Measurements from ENCODE around the gene RESP18.
"Not testable (repeated sequence)": the region's sequence is repeated elsewhere in the genome, so short reads cannot be mapped to it uniquely, and the experiment has no call there.

Gene RESP18

DNA sequence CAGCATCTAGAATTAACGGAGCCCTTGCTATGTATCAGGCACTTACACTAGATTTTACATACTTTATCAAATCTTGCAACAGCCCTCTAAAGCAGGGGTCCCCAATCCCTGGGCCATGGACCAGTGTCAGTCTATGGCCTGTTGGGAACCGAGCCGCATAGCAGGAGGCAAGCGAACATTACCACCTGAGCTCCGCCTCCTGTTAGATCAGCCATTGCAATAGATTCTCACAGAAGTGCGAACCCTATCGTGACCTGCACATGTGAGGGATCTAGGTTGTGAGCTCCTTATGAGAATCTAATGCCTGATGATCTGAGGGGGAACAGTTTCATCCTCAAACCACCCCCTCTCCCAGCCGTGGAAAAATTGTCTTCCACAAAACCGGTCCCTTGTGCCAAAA lies 39.9 kb downstream of the RESP18 start:
- no peak for DNase-seq (ENCODE audit: low spot score)

DNA sequence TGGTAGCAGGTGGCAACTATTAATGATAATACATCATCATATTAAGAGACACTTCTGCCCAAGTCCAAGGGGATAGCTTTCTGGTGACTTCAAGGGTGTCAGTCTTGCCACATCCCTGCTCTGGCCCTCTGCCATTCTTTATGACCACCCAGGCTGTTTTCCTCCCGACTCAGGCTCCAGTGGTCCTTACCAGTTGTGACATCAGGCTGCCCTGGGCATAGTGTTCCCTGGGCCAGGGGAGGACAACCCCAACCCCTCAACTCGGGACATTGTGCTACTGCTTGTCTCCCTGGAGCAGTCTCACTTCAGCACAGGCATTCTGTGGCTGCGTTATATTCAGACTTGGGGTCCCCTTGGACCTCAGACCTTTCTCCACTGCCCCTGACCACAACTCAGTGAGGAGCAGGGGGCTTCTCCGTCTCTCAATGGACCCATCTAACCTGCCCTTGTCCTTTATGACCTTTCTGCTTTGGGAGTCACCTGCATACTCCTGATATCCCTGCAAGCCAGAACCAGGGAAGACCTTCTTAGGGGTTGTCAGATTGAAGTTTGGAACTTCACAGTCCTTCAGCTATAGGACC lies 40.5 kb downstream of the RESP18 start:
- DNase-seq (ENCODE audit: low spot score): no peak

DNA sequence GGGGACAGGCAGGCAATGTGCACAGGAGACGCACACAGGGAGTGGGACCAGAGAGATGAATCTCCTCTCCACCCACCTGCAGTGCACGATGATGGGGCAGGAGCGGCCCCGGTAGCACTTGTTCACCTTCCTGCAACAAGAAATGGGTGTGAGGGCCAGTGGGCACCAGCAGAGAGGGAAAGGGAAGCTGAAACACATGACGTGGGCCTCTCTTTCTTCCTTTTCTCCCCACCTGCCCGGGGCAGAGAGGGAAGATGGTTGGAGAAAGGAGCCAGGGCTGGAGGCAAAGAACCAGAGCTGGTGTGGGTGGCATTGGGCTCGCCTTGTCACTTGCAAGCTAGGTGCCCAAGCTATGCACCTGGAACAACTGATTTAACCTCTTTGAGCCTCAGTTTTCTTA lies 41.1 kb downstream of the RESP18 start:
- DNase-seq (ENCODE audit: low spot score): no peak

DNA sequence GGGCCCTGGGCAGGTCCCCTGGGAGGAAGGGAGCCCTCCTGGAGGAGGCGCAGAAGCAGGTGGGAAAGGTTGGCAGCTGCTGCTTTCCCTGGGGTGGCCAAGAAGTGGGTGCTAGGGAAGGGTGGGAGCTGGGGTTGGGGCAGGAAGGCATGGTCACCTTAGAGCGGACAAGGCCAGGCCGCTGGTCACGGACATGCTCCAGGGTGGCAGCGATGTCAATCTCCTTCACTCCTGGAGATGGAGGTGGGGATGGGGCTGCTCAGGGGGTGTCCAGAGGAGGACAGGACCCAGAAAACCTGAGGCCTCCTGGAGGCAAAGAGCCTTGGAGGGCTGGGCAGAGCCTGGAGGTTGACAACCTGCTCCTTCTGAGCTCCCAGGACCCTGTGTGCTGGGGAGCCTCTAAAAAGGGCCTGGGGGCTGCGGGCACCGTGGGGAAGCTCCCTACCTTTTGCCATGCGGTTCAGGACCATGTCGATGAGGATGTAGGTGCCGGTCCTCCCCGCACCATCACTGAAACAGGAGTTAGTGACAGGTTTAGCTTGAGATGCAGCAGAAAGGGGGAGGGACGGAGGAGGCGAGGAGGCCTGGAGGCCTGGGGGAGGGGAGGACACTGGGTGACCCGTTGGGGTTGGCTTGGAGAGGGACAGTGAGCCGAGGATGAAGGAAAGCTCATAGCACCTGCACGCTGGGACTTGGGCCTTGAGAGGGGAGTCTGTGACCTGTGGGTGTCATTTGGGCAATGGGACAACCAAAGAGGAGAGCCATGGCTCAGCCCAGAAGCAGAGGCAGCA lies 42.0 kb downstream of the RESP18 start:
- DNase-seq (ENCODE audit: low spot score): no peak

DNA sequence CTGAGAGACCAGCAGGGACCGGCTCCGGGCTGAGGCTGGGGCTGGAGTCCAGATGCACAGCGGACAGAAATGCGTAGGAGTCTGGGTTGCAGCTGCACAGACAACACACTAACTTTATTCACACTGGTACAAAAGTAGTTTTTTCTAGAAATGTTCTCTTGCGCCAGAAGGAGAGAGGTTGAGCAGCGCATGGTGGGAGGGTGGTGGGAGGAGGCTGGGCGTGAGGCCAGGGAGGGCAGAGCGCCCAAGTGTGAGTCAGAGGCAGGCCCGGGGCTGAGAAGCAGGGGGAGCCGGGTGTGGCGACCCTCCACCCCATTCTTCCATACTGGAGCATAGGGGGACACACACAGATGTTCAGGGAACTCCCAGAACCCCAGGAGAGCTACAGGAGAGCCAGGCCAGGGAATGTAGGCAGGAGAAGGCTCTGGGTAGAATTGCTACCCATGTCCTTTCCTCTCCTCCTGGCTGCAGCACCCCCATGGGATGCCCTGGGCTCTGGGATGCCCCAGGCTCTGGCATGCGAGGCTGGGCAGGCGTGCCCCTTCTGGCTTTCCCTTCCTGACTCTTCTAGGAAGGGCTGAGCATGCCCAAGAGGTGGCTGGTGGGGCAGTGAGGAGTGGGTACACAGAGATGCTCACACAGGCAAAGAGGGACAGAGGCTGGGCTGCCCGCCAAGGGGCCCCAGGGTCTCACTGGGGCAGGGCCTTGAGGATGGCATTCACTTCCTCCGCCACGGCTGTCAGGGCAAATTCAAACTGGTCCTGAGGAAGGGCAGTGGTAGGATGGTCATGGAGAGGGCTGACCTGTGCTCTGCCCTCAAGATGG lies 42.8 kb downstream of the RESP18 start:
- DNase-seq (ENCODE audit: low spot score): no peak

DNA sequence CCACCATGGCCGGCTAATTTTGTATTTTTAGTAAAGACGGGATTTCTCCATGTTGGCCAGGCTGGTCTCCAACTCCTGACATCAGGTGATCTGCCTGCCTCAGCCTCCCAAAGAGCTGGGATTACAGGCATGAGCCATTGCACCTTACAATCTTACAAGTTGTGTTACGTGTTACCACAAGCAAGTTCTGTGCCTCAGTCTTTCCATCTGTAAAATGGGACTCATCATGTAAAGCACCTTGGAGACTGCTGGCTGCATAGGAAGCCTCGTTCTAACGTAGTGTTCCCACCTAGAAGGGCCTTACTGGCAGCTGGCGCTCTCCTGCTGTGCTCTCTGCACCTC lies 43.4 kb downstream of the RESP18 start:
- DNase-seq (ENCODE audit: low spot score): no peak

DNA sequence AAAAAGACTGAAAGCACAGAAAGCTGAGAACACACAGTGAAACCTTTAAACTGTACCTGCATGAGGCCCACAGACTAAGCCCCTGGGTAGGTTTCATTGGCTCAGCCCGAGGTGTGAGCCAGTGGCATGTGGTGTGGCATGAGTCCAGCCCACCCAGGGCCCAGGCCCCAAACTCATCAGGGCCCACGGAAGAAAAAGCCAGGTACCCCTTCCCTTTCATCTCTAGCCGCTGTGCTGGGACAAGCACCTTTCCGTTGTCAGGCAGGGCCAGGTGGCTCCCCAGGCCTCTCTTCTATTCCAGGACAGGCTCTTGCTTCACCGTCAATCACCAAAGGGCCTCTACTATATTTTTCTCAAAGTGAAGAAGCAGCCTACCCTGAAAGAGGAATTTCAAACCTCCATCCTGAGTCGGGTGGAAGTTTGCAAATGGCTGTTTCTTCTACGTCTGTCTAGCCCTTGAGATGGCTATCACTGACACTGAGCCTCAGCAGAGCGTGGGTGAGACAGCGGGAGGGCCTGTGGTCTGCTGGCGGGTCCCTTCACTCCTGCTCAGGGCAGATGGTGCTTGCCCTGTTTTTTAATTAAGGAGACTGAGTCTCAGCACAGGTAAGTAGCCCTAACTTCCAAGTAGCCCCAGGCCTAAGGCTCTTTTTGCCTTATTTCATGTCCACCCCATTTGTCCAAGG lies 44.8 kb downstream of the RESP18 start:
- DNase-seq (ENCODE audit: low spot score): no peak

DNA sequence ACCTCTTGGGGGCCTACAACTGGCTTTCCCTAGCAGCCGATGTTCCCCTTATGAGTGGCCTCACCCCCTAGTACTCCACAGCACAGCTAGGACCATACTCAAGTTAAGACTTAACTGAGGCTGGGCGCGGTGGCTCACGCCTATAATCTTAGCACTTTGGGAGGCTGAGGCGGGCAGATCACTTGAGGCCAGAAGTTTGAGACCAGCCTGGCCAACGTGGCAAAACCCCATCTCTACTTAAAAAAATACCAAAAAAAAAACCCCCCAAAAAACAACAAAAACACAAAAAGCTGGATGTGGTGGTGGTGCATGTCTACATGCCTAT lies 45.5 kb downstream of the RESP18 start:
- DNase-seq (ENCODE audit: low spot score): not testable (repeated sequence)

DNA sequence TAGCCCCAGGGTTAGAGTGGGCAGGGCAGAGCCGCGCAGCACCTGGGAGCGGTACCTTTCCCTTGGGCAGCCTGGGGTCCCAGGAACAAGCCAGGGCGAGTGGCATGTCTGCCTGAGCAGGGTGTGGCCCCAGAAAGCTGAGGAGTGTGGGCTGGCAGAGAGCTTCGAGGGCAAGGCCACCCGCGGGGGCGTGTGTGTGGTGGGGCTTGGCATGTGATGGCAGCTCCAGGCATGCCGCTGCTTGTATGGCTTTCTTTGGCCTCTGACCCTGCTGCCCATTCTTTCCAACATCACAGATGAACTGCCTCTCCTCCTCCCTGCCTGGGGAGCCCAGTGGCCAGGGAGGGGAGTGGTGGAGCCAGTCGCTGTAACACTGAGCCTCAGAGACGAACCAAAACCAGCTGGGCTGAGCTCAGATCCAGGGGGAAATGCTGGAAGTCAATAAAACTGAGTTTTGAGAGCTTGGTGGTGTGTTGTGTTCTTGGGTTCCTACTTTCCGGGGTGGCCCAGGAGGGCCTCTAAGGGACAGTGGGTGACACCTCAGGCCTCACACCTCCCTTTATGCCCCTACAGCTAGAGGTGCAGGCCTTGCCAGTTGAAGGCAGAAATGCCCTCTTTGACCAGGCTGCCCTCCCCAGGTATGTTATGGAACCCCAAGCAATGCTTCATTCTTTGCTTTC lies 46.0 kb downstream of the RESP18 start:
- DNase-seq (ENCODE audit: low spot score): no peak

DNA sequence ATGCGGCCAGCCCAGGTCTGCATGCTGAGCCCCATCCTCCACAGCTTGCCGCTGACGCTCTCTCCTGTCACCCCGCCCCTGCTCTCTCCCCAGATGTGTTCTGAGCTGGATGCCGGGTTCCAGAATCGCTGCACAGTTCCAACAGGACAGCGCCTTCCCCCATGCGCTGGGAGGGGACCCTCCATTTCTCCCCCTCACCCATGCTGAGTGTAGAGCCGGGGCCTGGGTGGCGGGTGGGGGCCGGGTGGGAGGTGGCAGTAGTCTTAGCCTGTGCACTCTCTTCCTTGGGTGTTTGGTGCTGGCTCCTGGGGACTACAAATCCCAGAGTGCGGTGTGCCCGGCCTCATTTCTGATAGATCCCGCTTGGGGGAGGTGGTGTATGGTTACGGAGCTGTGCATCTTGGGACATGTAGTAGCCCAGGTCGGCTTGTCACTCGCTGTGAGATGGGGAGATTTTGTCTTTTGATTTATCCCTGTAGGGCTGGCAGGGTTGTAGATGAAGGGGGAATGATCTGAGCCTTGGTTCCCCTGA lies 46.6 kb downstream of the RESP18 start:
- peak; percentile 83 for DNase-seq (ENCODE audit: low spot score)

DNA sequence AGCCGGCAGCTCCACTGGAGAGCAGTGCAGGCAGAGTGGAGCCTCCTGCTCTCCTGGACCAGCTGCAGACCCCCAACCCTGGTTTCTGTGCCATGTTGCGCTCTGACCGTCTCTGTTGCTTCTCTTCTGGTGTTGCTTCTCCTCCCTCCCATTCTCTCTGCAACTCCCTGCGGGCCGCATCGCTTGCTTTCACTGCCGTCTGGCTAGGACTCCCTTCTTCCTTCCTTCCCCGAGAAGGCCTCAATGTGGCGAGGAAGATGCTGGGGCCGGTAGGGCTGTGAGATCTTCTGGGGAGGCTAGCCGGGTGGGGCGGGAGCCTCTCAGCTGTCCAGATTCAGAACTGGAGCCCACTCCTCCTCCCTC lies 47.2 kb downstream of the RESP18 start:
- DNase-seq (ENCODE audit: low spot score): no peak

DNA sequence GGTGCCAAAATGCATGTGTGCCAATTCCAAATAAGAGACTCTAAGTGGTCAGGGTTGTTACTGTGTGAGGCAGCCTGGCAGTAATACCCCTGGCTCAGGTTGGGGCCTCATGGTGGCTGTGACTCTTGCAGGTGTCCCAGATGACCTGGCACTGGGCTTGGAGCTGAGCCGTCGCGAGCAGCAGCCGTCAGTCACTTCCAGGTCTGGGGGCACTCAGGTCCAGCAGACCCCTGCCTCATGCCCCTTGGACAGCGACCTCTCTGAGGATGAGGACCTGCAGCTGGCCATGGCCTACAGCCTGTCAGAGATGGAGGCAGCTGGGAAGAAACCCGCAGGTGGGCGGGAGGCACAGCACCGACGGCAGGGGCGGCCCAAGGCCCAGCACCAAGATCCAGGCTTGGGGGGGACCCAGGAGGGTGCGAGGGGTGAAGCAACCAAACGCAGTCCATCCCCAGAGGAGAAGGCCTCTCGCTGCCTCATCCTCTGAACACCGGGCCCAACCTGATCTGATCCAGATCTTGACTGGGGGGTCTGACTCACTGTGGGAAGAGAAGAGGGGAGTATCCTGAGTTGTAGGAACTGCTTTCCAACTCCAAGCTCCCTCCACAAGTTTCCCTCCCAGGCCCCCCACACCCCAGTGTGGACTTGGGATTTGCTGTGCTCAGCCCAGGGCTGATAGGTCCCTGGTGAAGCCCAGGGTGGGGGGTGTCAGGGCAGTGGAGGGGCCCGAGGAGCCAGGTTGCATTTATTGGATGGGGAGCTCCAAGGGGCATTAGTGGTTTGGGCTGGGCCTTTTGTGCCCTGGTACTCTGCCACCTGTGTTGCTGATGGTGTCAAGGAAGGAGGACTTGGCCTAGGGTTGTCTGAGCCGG lies 47.8 kb downstream of the RESP18 start:
- no peak for DNase-seq (ENCODE audit: low spot score)

DNA sequence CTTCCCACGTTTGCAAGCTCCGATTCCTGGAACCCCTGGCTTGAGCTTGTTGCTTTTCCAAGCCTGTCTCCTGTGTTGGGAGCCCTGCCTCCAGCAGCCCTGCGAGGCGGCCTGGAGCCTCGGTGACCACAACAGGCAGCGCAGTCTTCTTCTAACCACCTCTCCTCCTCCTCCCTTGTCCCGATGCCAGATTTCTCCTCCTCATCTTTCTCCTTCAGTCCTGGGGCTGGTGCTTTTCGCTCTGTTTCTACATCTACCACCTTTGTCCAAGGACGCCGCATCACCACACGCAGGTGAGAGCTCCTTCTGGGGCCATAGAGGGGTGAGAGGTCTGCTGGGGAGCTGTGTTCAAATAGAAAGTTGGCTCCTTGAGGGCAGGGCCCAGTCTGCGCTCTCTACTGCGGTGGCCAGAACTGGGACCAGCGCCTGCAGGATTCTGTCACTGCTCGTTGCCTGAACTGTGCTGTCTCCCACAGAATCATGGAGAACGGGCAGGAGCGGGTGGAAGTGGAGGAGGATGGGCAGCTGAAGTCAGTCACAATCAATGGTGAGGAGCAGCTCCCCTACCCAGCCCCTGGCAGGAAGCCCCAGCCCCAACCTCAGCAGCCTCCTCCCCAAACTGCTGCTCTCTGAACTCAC lies 49.5 kb downstream of the RESP18 start:
- no peak for DNase-seq (ENCODE audit: low spot score)

DNA sequence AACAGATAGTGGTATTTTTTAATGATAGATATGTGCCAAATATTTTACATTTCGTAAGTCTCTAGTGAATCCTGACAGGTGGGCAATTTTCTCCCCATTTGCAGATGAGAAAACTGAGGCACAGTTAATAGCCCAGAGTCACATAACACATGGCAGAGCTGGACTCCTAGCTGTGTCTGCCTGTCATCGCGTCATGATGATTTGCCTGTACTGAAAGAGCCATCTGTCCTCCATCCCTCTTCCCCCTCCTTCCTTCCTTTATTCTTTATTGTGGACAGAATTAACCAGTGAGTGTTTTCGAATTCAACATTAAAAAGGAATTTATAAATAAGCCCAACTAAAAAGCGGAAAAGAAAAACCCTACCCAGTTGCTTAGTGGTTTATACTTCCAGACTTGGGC lies 50.2 kb downstream of the RESP18 start:
- DNase-seq (ENCODE audit: low spot score): no peak

DNA sequence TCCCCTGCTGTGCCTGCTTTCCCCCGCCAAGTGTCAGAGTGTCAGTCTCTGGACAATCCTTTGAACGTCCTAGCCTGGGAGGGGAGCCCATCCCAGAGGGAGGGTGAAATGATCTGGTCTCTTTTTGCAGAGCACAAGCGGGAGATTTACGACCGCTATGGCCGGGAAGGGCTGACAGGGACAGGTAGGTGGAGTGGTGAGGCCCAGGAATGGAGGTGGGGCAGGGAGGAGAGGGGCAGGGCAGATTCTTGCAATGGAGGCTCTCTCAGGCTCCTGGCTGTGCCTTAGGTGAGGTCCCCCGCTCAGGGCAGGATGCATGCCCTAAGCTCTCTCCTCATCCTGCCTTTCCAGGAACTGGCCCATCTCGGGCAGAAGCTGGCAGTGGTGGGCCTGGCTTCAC lies 51.0 kb downstream of the RESP18 start:
- DNase-seq (ENCODE audit: low spot score): peak; percentile 33

DNA sequence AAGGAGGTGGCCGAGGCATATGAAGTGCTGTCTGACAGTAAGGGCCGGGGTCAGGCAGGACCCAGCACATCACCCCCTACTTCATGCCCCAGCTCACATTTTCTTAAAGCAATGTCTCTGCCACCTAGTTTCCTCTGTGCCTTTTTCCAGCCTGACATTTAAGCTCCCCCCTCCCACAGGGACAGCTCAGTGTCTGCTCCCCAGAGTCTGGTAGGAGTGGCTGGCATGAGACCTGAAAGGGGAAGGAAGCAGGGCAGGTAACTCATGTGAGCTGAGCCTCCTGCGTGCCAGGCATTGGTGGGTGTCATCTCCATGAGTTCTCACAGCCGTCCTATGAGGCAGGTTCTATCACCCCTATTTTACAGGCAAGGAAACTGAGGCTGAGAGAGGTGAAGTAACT lies 51.9 kb downstream of the RESP18 start:
- DNase-seq (ENCODE audit: low spot score): peak; percentile 26

DNA sequence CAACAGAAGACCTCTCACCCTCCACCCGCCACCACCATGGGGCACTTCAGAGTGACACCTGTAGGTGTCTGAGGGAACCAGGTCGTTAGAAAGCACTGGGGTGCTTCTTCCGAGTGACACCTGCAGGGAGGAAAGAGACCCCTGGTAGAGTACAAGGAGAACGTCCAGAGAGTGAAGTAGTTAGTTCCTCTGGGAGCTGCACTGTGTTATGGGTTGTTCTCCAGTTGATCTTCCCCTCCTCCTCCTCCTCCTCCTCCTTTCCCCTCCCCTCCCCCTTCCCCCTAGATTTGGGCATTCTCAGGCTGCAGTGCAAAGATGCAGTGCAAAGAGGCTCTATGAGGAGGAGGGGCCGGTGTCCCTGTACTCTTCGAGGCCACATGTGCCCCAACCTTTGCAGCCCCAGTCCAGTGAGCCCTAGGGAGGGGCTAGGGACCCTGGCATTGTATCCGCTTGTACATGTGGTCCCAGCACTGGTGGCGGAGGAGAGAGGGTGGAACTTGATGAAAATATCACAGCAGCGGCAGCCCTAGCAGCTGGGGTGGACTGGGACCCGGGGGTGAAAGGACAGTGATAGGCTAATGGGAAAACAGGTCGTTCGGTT lies 52.5 kb downstream of the RESP18 start:
- DNase-seq (ENCODE audit: low spot score): no peak

DNA sequence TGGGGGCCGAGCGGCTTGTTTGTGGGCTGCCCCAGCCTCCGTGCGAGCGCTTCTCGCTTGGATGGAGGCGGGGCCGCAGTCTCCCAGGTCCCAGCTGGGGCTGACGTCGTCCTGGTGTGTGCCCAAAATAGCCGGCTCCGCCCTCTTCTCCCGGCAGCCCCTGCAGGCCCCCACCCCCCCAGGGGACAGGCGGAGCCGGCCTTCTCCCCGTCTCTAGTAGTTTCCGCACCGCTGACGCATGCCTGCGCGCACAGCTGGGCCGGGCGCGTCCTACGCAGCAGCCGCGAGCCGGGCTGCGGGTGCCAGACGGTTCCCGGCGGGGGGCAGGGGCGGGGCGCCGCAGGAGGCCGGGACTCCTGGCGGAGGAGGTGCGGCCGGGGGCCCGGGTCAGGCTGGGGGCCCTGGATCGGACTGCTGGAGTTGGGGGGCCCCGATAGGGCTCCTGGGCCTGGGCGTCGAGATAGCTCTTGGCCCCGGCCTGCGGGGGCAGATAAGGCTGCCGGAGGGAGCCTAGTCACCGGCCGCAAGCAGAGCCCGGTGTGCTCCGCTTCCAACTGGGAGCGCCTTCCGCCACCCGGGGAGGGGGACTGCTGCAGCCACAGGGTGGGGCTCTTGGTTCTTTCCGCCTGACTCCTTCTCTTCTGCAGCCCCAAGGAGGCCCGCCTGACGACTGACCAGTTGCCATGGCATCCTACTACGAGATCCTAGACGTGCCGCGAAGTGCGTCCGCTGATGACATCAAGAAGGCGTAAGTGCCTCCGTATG lies 53.2 kb downstream of the RESP18 start, which contains the start of gene DNAJB2:
Gene DNAJB2 (plus strand): TSS at position 216 of the 765 bp plus-strand sequence. CDS start 468 bp downstream, at position 684.
- peak; percentile 97 for DNase-seq (ENCODE audit: low spot score)

DNA sequence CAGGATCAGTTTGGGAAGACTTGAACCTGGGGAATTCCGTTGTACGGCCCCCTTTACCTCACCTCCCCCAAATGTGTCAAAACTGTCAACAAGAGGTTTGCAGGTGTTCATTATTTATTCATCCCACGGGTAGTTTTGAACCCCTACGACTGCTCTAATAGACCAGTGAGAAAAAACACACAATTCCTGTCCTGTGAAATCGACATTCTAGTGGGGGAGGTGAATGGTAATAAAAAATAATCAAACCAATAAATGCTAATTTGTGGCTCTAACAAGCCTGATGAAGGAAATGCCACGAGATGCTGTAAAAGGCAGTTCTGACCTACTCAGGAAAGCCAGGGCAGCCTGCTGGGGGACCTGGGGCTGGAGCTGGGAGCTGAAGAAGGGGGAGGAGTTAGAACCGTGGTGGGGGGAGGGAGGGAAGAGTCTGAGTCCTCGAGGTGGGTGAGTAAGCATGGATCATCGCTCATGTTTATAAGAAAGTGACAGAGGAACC lies 53.8 kb downstream of the RESP18 start:
- peak; percentile 43 for DNase-seq (ENCODE audit: low spot score)

Data from ecto neural progenitor cell (in vitro differentiated cells).